Activated CD8-positive, alpha-beta memory T cell treated with anti-CD3 and anti-CD28 coated beads for 36 hours (primary cell): ENCODE measurements around the gene CACFD1. TPM values are rescaled to one million over a fixed set of nuclear protein-coding genes. Genes with fewer than 3 reads are reported as not detected.

Source experiments
- CTCF ChIA-PET: fragments of 350-600 bp; sonication (Branson Sonifier 250); formaldehyde crosslinking; loops from one replicate; lab custom pipeline; 2021; ENCODE audit warnings: antibody characterized with exemption; lab: Charles Lee
- POLR2A ChIA-PET: fragments of 350-600 bp; sonication (Branson Sonifier 250); formaldehyde crosslinking; loops from one replicate; lab custom pipeline; 2021; ENCODE audit warnings: antibody characterized with exemption; lab: Charles Lee
- total RNA-seq, 2 experiments: library from RNA; stranded (reverse); gene quantifications; one replicate each; pipeline ENCODE4 v1.2.3, GENCODE V29; 2021

Gene CACFD1
- total RNA-seq, 2 experiments from 2014 or later: 0.90 to 0.97 TPM

DNA sequence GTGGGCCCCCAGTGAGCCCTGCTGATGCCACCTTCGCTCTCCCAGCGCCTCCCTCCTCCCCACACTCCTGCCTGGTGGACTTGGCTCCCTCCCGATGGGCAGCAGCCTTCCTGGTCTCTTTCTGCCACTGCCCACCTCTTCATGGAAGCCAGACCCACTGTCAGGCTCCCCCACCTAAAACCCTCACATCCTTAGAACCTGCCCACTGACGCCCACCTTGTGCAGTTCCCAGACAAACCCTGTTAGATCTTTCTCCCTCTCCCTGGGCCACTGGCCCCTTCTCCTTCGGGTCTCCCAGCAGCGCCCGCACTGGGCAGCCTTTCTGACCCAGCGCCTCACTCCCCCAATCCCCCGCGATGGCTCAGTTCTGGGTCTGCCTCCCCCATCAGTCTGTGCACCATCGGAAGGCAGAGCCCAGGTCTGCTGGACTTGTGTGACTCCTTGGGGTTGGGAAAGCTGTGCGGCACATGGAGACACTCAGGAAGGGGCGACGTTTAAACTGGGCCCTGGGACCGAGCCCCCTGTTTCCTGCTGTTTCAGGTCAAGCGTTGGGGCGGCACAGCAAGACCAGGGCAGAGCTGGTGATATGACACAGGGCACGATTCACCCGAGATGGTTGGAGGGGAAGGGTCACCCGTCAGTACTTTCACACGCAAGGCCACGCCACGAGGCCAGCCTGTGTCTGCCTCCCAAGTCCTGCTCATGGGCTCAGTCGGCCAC lies 47.6 kb downstream of the CACFD1 start:
- CTCF ChIA-PET: no interaction called here
- POLR2A ChIA-PET: no interaction called here

DNA sequence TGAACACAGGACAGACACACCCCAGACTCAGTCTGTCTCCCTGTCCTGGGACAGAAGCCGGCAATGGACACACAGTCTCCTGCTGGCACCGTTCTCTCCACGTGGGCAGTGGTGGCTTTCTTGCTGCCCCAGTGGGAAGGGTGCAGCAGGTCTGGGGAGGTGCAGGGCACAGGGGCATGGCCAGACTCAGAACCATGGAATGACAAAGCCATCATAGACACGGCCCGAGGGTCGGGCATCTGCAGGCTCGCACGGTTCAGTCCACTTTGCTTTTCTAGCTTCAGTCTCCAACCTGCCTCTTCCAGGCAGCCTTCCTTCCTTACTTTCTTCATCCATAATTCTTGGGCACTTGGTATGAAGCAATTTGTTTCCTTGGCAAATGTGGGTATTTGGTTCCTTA lies 48.3 kb downstream of the CACFD1 start:
- CTCF ChIA-PET: no interaction called here
- POLR2A ChIA-PET: no interaction called here

DNA sequence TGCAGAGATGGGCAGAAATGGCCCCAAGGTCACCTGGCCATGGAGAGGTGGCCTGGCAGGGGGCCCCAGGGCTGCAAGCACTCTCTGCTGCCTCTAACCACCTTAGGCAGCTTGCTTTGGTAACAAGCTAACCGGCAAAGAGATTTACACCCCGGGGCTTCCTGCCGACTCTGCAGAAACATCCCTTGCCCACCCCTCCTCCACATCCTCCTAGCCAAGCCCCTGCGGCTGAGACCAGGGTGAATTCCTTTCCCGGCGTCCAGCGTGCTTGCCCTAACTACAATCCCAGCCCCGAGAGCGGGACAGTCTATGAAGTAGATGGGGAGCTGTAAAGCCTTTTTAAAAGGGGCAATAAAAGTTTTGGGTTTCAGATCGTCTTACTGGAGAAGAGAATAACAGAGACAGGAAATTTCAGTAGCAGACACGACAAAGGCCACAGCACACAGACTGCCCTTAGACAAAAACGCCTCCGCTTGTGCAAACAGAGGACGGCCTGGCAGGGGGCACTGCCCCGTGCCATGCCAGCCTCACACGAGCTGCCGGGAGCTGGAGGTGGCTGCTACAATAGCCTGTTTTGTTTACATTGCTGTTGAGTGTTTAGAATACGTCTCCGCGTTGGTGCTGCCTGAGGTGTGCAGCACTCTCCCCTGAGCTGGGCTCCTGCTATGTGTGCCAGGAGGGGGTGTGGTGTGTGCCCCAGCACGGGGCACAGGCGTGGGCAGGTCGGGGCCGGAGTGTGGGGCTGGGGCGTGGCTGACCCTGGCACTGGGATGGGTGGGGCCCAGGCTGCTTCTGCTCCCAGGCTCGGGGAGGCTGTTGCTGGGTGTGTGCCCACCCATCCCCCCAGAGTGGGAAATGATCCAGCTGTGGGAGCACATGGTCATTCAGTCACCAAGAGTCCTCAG lies 49.7 kb downstream of the CACFD1 start:
- CTCF ChIA-PET: interaction anchor here (0.9 kb wide), 2 partner anchors 217 to 323 kb away, joined by 3 read pairs; no protein-coding TSS in a partner anchor
- POLR2A ChIA-PET: interaction anchor here (0.7 kb wide), 1 partner anchor 24 kb away, joined by 7 read pairs; no protein-coding TSS in a partner anchor

DNA sequence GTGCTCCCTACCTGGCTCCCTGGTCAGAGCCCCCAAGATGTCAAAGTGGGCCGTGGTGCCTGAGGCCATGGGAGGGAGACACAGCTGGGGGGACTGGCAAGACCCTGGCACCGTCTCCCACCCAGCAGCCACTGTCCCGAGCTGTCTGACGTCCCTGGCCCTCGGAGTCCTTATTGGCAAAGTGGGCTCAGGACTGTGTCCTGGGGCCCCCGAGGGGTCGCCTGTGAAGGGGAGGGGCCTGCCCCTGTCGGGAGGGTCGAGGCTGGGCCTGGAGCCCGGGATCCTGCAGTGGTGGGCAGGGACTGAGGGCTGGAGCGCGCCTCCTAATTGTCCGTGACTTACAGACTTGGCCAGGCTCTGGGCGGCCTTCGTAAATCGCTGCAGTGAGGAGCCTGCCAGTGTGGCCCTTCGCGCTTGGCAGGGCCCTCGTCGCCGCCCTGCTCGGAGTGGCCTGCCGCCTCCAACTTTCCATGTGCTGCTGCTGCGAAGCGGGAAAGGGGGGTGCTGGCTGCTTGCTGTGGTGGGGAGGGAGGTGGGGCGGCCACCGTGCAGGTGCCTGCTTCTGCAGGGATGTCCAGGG lies 51.2 kb downstream of the CACFD1 start:
- CTCF ChIA-PET: no interaction called here
- POLR2A ChIA-PET: no interaction called here

DNA sequence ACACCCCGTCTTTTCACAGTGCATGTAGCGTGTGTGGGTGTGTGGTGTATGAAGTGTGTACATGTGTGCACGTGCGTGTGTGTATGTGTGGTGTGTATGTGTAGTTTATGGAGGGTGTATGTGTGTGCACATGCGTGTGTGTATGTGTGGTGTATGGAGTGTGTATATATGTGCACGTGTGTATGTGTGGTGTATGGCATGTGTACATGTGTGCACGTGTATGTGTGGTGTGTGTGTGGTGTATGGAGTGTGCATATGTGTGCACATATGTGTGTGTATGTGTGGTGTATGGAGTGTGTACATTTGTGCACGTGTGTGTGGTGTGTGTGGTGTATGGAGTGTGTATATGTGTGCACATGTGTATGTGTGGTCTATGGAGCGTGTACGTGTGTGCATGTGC lies 51.8 kb downstream of the CACFD1 start:
- ChIA-PET CTCF (no interaction called here), POLR2A (no interaction called here)

DNA sequence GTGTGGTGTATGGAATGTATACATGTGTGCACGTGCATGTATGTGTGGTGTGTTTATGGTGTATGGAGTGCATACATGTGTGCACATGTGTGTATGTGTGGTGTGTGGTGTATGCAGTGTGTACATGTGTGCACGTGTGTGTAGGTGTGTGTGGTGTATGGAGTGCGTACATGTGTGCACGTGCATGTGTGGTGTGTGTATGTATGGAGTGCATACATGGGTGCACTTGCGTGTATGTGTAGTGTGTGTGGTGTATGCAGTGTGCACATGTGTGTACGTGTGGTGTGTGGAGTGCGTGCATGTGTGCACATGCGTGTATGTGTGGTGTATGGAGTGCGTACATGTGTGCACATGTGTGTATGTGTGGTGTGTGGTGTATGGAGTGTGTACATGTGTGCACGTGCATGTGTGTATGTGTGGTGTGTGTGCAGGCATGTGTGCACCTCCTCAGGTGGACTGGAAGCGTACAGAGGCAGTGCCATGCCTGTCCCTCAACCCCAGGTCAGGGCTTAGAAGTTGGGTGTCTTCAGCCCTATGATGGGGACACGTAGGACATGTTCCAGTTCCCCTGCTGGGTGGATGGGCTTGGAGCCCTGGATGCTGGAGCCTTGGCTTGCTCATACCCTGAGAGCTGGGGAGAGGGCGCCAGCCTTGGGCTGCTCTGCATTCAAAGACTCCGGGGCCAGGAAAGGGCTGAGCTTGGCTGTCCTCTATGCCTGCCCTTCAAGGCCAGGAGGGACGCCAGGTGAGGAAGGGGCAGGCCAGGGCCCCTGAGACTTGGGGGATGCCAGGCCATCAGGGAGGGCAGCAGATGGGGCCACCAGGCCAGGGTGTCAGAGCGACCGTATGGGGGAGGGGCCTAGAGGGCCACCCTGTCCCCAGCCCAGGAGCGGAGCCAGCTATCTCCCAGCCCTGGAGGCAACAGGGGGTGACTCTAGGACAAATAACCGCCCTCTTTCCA lies 52.8 kb downstream of the CACFD1 start:
- ChIA-PET CTCF (no interaction called here), POLR2A (no interaction called here)

DNA sequence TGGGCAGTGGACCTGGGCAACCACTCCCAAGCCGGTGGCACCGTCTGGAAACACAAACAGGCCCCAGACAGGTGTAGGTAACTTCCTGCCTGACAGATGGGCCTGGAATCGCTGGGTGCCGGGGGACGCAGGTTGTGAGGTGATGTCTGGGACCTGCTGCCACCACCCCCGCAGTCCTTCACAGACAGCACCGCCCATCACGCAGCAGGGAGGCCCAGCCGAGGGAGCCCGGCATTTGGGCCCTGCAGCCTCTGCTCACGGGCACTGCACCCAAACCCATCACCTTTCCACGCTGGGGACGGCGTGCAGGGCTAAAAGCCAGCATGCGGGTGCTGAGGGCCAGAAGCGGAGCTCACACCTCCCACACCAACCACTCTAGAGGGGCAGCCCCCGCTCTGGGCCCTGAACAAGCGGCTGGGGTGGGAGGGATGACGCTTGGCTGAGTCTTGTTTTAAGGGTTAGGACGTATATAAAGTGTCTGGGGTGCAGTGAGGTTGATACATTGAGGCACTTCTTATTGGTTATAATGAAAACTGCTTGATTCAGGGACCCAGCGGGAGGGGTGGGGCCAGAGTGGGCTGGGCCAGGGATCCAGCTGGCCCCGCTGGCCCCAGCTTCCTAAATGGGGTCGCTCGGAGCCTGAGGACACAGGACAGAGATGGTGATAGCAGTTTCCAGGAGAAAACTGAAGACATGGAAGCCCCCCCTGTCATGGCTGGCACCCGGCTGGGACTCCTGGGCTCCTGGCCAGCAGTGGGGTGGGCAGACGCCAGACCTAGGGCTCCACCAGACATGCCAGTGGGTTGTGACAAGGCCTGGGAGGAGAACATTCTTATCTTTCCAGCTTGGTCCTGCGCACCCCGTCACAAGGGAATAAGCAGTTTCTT lies 53.7 kb downstream of the CACFD1 start:
- POLR2A ChIA-PET: no interaction called here
- CTCF ChIA-PET: no interaction called here

DNA sequence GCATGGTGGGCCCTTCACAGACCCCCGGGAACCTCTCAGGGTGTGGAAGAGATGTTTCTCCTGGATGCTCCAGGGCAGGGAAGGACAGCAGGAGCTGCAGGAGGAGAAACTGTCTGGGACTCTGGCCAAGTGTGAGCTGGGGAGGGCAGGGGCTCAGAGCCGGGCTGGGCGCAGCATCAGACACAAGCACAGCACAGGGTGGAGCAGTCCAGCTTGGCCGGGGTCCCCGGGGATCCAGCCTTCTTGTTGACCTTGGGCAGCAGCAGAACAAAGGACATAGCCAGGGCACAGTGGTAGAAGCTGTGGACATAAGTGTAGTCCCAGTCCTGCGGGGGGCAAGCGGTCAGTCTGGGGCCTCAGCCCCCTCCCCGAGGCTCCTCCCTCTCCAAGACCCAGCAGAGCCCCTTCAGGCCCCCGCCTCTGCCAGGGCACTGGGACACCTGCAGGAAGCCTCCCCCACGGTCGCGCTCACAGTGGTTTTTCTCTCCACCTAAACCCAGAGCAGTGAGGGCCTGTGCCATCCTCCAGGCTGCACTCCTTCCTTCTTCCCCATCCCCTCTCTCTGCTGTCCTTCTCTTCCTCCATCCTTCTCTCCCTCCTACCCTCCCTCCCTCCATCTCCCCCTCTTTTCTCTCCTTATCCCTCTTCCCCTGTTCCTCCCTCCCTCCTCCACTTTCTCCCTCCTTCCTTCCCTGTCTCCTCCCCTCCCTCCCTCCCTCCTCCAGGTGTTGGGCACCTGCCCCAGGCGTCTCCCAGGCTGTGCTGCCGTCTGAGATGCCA lies 54.9 kb downstream of the CACFD1 start:
- CTCF ChIA-PET: no interaction called here
- POLR2A ChIA-PET: no interaction called here

DNA sequence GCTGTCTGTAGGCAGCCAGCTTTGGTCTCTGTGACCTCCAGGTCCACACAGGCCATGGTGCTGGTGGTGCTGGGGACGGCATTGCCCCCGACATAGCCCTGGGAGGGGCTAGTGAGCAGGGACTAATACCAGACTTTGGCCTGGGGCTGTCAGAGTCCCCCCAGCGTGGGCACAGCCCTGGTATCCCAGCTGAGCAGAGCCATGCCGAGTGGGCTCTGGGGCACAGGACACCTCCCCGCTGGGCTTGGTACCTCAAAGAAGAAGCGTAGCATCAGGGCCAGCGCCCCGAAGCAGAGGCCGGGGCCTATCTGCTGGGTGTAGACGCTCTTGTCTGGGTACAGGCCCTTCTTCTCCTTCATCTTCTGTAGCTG lies 55.4 kb downstream of the CACFD1 start:
- CTCF ChIA-PET: no interaction called here
- POLR2A ChIA-PET: no interaction called here

DNA sequence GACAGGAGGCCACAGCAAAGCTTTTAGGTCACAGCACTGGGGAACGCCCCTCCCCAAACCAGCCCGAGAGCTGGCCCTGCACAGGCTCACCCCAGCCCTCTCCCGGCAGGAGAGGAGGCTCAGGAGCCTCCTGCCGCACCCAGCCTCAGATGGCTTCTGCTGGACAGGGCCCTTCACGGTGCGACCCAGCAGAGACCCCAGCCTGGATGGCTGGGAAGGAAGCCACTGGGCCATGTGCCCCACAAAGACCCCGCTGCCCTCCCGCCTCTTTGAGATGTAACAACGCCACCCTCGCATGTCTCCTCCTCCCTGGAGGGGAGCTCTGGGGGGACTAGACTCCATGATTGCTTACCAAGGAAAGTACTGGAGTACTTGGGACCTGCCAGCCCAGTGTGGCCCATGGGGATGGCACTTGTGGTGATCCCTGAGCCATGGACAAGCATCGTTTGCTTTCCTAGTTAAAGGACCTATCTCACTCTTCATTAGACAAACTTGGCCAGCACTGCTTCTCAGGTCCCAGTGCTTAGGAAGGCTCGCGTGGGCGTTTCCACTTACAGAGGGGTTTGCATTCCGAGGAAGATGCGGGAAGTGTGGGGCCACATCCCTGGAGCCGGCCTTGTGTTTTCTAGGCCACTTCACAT lies 56.0 kb downstream of the CACFD1 start:
- ChIA-PET CTCF (no interaction called here), POLR2A (no interaction called here)

DNA sequence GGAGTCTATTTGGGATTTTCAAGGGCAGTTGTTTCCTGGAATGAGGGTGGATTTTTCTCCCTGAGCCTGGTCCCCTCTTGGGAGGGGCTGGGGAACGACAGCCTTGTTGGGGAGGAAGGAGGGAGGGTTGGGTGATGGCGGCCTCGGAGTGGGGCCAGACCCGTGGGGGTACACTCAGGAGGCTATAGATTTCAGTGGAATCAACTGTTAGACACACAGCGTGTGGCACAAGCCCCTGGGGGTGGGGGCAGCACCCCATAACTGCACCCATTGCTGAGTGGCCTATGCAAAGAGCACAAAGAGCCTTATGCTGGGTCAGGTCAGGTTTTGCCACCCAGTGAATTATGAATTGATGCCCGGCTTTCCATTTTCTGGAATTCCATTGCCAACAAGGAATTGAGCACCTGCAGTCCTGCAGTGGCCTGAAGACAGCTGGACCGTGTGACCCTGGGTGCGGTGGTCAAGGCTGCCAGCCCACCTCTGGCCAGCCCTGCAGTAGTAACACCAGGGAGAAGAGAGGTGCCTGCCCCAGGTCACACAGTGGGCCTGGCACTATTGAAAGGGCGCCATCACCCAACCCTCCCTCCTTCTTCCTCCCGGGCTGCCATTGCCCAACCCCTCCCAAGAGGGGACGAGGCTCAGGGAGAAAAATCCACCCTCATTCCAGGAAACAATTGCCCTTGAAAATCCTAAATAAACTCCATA lies 56.6 kb downstream of the CACFD1 start:
- ChIA-PET POLR2A (no interaction called here), CTCF (no interaction called here)

DNA sequence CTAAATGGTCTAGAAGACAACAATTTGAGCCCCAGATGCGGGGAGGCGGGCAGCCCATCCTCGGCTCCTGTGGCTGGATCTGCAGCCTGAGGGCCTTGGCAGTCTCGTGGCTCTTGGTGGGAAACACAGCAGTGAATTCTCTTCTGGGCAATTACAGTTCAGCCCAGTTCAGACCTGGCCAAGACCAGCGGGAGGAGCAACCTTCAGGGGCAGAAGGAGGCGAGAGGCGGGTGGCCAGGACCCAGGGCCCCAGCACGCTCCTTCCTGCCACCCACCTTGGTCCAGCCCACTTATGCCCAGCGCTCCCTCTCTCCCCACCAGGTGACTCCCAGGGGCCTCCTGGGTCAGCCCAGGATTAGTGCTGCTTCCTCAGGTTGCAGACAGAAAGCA lies 57.2 kb downstream of the CACFD1 start:
- CTCF ChIA-PET: no interaction called here
- POLR2A ChIA-PET: no interaction called here

DNA sequence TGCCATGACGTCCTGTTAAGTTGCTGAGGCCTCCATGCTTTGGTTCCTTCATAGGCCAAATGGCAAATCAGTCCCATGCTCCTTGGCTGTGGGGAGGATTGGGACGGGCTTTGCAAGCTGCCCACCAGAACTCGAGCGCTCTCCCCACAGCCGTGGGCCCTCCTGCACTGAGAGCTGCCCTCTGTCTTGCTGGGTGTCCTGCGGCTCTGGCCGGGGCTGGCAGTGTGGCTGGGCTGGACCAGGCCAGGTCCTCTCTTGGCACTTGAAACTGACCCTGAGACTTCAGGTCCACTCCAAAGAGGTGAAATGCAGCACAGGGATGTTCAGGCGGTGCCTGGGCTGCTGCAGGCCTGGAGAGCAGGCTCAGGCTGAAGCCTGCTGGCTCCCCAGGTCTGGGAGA lies 57.9 kb downstream of the CACFD1 start:
- CTCF ChIA-PET: interaction anchor here (0.7 kb wide), 1 partner anchor 15 kb away, joined by 3 read pairs; no protein-coding TSS in a partner anchor
- POLR2A ChIA-PET: no interaction called here

DNA sequence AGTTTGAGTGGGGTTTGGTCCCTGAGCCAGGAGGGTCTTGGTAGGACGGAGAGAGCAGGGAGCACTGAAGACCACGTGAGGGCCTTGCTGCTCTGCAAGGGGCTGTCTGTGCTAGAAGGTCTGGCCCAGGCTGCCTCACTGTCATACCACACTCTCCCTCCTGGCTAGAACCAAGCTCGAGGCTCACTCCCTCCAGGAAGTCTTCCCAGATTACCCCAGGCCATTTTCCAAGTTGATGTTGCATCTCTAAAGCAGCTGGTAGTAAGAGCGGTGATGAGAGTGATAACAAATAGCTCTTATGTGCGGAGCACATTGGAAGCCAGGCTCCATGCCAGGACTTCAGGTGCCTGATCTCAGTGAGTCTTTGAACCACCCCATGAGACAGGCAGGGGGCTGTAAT lies 58.4 kb downstream of the CACFD1 start:
- ChIA-PET POLR2A (no interaction called here), CTCF (interaction anchor here (0.7 kb wide), 1 partner anchor 15 kb away, joined by 3 read pairs; no protein-coding TSS in a partner anchor)

DNA sequence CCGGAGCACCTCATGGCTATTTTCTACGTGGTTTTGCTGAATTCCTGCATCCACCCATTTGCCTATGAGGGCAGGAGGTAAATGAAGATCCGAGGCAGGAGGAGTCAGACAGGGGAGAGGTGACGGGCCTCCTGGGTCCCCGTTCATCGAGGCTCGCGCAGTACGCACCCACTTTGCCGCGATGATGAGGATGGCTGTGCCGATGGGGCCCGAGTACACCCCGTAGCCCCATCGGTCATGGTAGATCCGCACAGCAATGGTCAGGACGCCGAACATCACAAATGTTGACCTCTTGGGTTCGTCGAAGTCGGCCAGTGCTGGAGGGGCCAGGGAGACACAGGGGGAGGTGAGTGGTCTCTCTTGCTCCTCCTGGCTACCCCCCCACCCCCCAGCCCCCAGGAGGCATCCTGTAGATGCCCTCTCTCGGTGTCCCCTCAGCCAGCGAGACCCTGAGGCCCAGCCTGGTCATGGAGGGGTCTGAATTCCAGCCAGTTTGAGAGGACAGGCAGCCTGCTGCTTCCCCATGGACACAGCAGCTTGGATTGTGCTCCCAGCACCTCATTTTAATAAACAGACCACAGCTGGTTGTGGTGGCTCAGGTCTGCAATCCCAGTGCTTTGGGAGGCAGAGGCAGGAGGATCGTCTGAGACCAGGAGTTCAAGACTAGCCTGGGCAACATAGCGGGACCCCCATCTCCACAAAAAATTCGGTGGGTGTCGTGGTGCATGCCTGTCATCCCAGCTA lies 59.1 kb downstream of the CACFD1 start:
- ChIA-PET CTCF (no interaction called here), POLR2A (interaction anchor here (0.5 kb wide), 1 partner anchor 312 kb away, joined by 3 read pairs; no protein-coding TSS in a partner anchor)

DNA sequence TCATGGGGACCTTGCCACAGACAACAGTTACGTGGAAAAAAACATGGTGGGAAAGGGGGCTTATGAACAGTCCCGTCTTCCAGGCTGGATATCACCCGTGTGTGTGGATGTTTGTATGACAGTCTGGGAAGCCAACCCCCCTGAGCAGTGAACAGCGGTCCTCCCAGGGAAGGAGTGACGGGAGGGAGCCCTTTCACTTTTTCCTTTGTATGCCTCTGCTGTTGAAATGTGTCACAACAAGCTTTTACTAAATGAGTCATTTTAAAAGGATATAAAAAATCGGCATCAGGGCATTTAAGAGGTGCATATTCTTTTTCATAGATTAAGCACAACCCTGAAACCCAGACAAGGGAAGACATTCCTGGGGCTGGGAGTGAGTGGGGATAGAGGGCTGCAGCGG lies 59.9 kb downstream of the CACFD1 start:
- ChIA-PET CTCF (no interaction called here), POLR2A (no interaction called here)
